Parathyroid adenoma (tissue), 2 donors: ENCODE data around the gene SLC1A1.

Experiments used
- H2AFZ ChIP-seq: fragments of 300-600 bp; sonication (generic); one replicate; pipeline ENCODE4 v1.7.0; 2017; ENCODE audit warnings: antibody characterized with exemption, mild to moderate bottlenecking
- H3K27ac ChIP-seq: fragments of 300-600 bp; sonication (generic); one replicate; pipeline ENCODE4 v1.7.0; 2017
- H3K27me3 ChIP-seq: fragments of 300-600 bp; sonication (generic); one replicate; pipeline ENCODE4 v1.7.0; 2017; ENCODE audit warnings: low read length; ENCODE audit not compliant: control insufficient read depth, insufficient read depth
- H3K36me3 ChIP-seq: fragments of 300-600 bp; sonication (generic); one replicate; pipeline ENCODE4 v1.7.0; 2017; ENCODE audit warnings: low read length; ENCODE audit not compliant: control insufficient read depth, insufficient read depth
- H3K4me1 ChIP-seq: fragments of 300-600 bp; sonication (generic); one replicate; pipeline ENCODE4 v1.7.0; 2017; ENCODE audit warnings: control low read depth
- H3K4me2 ChIP-seq: fragments of 300-600 bp; sonication (generic); one replicate; pipeline ENCODE4 v1.7.0; 2017; ENCODE audit warnings: low read length
- H3K4me3 ChIP-seq: fragments of 300-600 bp; sonication (generic); one replicate; pipeline ENCODE4 v1.7.0; 2017; ENCODE audit warnings: low read depth, low read length
- H3K79me2 ChIP-seq: fragments of 300-600 bp; sonication (generic); one replicate; pipeline ENCODE4 v1.7.0; 2017; ENCODE audit warnings: control low read depth
- H3K9ac ChIP-seq: fragments of 300-600 bp; sonication (generic); one replicate; pipeline ENCODE4 v1.7.0; 2017; ENCODE audit warnings: mild to moderate bottlenecking
- H3K9me3 ChIP-seq: fragments of 300-600 bp; sonication (generic); one replicate; pipeline ENCODE4 v1.7.0; 2017; ENCODE audit warnings: low read length; ENCODE audit not compliant: control insufficient read depth
- TF ChIP-seq, protein P1 (sequence below): fragments of 300-600 bp; sonication (generic); IDR thresholded peaks from one replicate; pipeline ENCODE4 v1.7.0; 2017; ENCODE audit warnings: antibody characterized with exemption, mild to moderate bottlenecking
- donor health status: primary hyperparathyroidism.

Gene SLC1A1

DNA sequence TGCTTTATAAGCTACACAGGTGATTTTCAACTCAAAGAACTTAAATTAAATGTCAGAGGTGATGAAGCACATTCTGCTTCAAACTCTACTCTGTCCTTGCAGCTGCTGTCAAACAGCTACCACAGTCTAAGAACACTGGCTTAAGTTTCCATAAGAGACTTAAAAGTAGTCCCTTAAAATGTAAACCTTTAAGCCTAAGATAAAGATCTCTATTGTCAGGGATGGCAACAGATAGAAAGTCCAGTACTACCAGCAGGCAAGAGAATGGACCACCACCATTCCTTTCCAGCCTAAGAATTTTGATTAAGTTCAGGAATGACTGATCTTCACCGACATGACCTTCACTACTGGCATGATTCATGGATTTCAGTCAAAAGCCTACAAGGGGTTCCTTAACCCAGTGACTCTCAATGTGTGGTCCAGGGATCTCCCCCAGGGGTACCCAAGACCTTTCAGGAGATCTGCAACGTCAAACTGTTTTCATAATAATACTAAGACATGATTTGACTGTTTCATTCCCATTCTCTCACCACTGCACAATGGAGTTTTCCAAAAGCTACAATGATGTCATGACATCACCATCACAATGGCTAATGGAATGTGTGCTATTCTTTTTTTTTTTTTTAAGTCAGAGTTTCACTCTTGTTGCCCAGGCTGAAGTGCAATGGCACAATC lies 130.8 kb downstream of the SLC1A1 start:
- Histone ChIP-seq H3K36me3 (no peaks in the 10 kb centered on the region), H2AFZ (no peak overlapping the region), H3K9ac (no peak overlapping the region), H3K9me3 (no peaks in the 10 kb centered on the region), H3K4me3 (no peak overlapping the region), H3K4me2 (no peak overlapping the region), H3K27ac (no peak overlapping the region), H3K4me1 (no peaks in the 10 kb centered on the region), H3K27me3 (no peaks in the 10 kb centered on the region), H3K79me2 (no peaks in the 10 kb centered on the region)
- TF ChIP-seq, protein P1, sequence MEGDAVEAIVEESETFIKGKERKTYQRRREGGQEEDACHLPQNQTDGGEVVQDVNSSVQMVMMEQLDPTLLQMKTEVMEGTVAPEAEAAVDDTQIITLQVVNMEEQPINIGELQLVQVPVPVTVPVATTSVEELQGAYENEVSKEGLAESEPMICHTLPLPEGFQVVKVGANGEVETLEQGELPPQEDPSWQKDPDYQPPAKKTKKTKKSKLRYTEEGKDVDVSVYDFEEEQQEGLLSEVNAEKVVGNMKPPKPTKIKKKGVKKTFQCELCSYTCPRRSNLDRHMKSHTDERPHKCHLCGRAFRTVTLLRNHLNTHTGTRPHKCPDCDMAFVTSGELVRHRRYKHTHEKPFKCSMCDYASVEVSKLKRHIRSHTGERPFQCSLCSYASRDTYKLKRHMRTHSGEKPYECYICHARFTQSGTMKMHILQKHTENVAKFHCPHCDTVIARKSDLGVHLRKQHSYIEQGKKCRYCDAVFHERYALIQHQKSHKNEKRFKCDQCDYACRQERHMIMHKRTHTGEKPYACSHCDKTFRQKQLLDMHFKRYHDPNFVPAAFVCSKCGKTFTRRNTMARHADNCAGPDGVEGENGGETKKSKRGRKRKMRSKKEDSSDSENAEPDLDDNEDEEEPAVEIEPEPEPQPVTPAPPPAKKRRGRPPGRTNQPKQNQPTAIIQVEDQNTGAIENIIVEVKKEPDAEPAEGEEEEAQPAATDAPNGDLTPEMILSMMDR, result no peak

DNA sequence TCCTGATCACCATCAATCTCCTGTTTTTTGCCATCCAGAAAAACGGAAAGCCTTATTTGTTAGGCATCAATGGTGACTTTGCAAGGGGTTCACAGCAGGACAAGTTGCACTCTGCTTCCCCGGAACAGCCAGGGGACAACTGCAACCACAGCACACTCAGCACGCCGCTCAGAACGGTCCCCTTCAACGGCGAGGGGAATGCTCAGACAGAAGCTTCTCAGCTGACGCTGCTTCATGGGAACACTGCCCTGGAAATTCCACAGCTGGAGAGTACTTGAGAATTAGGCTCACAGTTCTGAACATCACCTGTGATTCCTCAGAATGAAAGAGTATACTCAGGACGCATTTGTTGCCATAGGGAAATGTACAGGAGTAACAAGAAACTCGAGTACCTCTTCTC lies 131.7 kb downstream of the SLC1A1 start:
- H3K4me1 ChIP-seq, result no peaks in the 10 kb centered on the region
- no peak overlapping the region for H3K27ac ChIP-seq
- no peak overlapping the region for H2AFZ ChIP-seq
- no peak overlapping the region for H3K4me3 ChIP-seq
- H3K4me2 ChIP-seq, result no peak overlapping the region
- H3K36me3 ChIP-seq, result no peaks in the 10 kb centered on the region
- no peaks in the 10 kb centered on the region for H3K9me3 ChIP-seq
- no peaks in the 10 kb centered on the region for H3K27me3 ChIP-seq
- no peak overlapping the region for H3K9ac ChIP-seq
- TF ChIP-seq, protein P1, result no peak
- H3K79me2 ChIP-seq, result no peaks in the 10 kb centered on the region

DNA sequence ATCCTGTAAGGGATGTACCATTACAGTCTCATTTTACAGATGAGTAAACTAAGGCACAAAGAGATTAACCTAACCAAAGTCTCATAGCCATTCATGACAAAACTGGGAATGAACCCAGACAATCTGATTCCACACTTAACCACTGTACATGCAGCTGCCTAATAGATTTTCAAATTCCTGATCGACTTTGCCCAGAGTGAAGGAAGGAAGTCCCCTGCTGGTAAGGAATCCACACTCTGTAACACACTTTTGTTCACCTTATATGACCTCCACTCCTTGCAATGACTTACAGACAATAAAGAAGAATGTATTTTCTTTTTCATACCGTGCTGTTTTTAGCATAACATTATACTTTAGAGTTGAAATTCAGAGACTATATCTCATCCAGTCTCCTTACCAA lies 140.6 kb downstream of the SLC1A1 start:
- Histone ChIP-seq H3K9ac (no peak overlapping the region), H3K4me1 (no peaks in the 10 kb centered on the region), H3K9me3 (no peaks in the 10 kb centered on the region), H3K27me3 (no peaks in the 10 kb centered on the region), H3K27ac (no peak overlapping the region), H3K36me3 (no peaks in the 10 kb centered on the region), H3K4me2 (no peak overlapping the region), H3K79me2 (no peaks in the 10 kb centered on the region), H3K4me3 (no peak overlapping the region), H2AFZ (no peak overlapping the region)
- TF ChIP-seq, protein P1, result no peak
